ENCODE results near the gene STX12. TPM values are rescaled to one million over a fixed set of nuclear protein-coding genes. Genes with fewer than 3 reads are reported as not detected.
"Not testable (repeated sequence)": the region's sequence is repeated elsewhere in the genome, so short reads cannot be mapped to it uniquely, and the experiment has no call there.

The STX12 gene
- total RNA-seq, 1 donor from 2014 or later = 48.3 TPM

- H3K4me3 Mint-ChIP-seq (ENCODE audit: unreplicated experiment) = peak overlapping the region; percentile 95
- no peaks in the 10 kb centered on the region for H3K27me3 Mint-ChIP-seq (ENCODE audit: low read depth)
- no peak overlapping the region for H3K27ac Mint-ChIP-seq (ENCODE audit: unreplicated experiment)
- TF ChIP-seq CTCF (IDR thresholded peaks at IDR 0.05) = no peak
- no peaks in the 10 kb centered on the region for H3K9me3 Mint-ChIP-seq (ENCODE audit: low read depth)
- H3K4me1 Mint-ChIP-seq (ENCODE audit: low read depth) = peaks cover 33% of the 10 kb centered on the region
- H3K36me3 Mint-ChIP-seq (ENCODE audit: low read depth) = peaks cover 9% of the 10 kb centered on the region
- DNase-seq (ENCODE audit: low spot score) = no peak
Observed at GRCh38 chr1:27774654-27775053, 1.6 kb downstream of the STX12 start.

GRCh38 chr1:27775336-27775735 is 2.3 kb downstream of the STX12 start:
- H3K4me1 Mint-ChIP-seq (ENCODE audit: low read depth) = peaks cover 33% of the 10 kb centered on the region
- H3K27me3 Mint-ChIP-seq (ENCODE audit: low read depth); DNase-seq (ENCODE audit: low spot score); H3K36me3 Mint-ChIP-seq (ENCODE audit: low read depth); H3K9me3 Mint-ChIP-seq (ENCODE audit: low read depth); H3K4me3 Mint-ChIP-seq (ENCODE audit: unreplicated experiment): not testable (repeated sequence)
- H3K27ac Mint-ChIP-seq (ENCODE audit: unreplicated experiment) = peak overlapping the region; percentile 46

GRCh38 chr1:27776276-27776675 is 3.3 kb downstream of the STX12 start:
- H3K27me3 Mint-ChIP-seq (ENCODE audit: low read depth); H3K36me3 Mint-ChIP-seq (ENCODE audit: low read depth); H3K27ac Mint-ChIP-seq (ENCODE audit: unreplicated experiment); H3K9me3 Mint-ChIP-seq (ENCODE audit: low read depth); H3K4me3 Mint-ChIP-seq (ENCODE audit: unreplicated experiment); DNase-seq (ENCODE audit: low spot score): not testable (repeated sequence)
- H3K4me1 Mint-ChIP-seq (ENCODE audit: low read depth) = peaks cover 33% of the 10 kb centered on the region

GRCh38 chr1:27778056-27778455 is 5.0 kb downstream of the STX12 start:
- H3K9me3 Mint-ChIP-seq (ENCODE audit: low read depth) = no peaks in the 10 kb centered on the region
- H3K27ac Mint-ChIP-seq (ENCODE audit: unreplicated experiment) = peak overlapping the region; percentile 2
- no peak for DNase-seq (ENCODE audit: low spot score)
- no peak overlapping the region for H3K4me3 Mint-ChIP-seq (ENCODE audit: unreplicated experiment)
- peaks cover 10% of the 10 kb centered on the region for H3K36me3 Mint-ChIP-seq (ENCODE audit: low read depth)
- H3K27me3 Mint-ChIP-seq (ENCODE audit: low read depth) = no peaks in the 10 kb centered on the region
- TF ChIP-seq CTCF (IDR thresholded peaks at IDR 0.05) = no peak
- peaks cover 25% of the 10 kb centered on the region for H3K4me1 Mint-ChIP-seq (ENCODE audit: low read depth)

GRCh38 chr1:27779122-27779521 is 6.1 kb downstream of the STX12 start:
- H3K9me3 Mint-ChIP-seq (ENCODE audit: low read depth) = no peaks in the 10 kb centered on the region
- H3K27me3 Mint-ChIP-seq (ENCODE audit: low read depth) = no peaks in the 10 kb centered on the region
- TF ChIP-seq CTCF (IDR thresholded peaks at IDR 0.05) = no peak
- DNase-seq (ENCODE audit: low spot score) = no peak
- H3K4me1 Mint-ChIP-seq (ENCODE audit: low read depth) = peaks cover 22% of the 10 kb centered on the region
- H3K27ac Mint-ChIP-seq (ENCODE audit: unreplicated experiment) = no peak overlapping the region
- H3K36me3 Mint-ChIP-seq (ENCODE audit: low read depth) = peaks cover 10% of the 10 kb centered on the region
- no peak overlapping the region for H3K4me3 Mint-ChIP-seq (ENCODE audit: unreplicated experiment)

- no peak for DNase-seq (ENCODE audit: low spot score)
- no peaks in the 10 kb centered on the region for H3K27me3 Mint-ChIP-seq (ENCODE audit: low read depth)
- TF ChIP-seq CTCF (IDR thresholded peaks at IDR 0.05) = no peak
- no peak overlapping the region for H3K27ac Mint-ChIP-seq (ENCODE audit: unreplicated experiment)
- H3K4me3 Mint-ChIP-seq (ENCODE audit: unreplicated experiment) = no peak overlapping the region
- H3K4me1 Mint-ChIP-seq (ENCODE audit: low read depth) = peaks cover 13% of the 10 kb centered on the region
- no peaks in the 10 kb centered on the region for H3K9me3 Mint-ChIP-seq (ENCODE audit: low read depth)
- H3K36me3 Mint-ChIP-seq (ENCODE audit: low read depth) = peaks cover 3% of the 10 kb centered on the region
Observed at GRCh38 chr1:27782950-27783349, 9.9 kb downstream of the STX12 start.

All from chondrocyte (in vitro differentiated cells).